OCI-M2 (cell line): Measurements from ENCODE around the gene SP2.

Experiments
- DNase-seq: peaks from one replicate; lab custom pipeline; 2025; ENCODE audit not compliant: unreplicated experiment; lab: John Stamatoyannopoulos, UW

The SP2 gene

DNA sequence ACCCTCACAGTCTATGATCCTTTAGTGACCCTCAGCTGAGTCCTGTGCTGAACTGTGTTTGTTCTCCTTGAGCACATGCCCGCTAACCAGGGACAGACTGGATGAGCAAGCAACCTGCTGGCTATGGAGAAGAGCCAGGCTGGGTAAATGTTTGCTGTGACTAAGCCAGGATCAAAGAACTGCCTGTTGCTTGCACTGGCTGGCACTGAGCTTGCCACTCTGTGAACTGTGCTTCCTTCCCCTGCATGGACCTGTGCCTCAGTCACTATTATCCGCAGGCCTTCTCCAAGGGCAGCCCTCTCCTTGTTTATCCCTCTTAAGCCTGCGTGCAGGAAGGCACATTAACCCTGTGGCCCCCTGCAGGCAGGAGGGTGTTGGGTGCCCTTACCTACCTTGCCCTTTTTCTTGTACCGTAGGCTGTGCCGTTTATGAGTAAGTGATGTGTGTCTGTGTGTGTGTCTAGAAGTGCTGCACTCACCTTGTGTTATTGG is 52.7 kb downstream of the SP2 start:
- DNase-seq: no peak

DNA sequence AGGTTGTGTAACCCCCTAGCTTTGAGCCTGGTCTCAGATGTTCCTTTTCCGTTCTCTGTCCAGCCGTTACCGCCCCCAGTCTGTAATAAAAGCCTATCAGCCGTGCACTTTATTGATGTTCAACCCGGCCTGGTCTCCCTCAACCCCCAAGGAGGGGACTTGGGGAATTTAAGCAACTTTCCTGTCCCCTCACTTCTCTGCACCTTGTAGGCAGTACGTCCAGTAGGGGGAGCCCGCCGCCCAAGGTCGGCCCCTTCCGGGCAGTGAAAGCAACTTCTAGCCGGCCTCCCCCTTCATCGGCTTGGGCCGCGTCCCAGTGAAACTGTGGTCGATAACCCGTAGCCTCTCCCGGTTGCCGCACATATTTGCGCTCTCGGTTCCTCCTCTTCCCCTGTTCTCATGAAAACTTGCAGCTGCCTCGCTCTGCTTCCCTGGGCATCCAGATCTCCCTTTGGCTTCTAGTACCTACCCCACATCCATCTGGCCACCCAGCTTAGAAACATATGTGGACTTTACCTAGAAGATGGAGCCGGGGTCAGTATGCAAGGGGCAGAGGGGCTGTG is 53.2 kb downstream of the SP2 start:
- DNase-seq: peak; percentile 20

- DNase-seq: no peak
Observed at GRCh38 chr17:47949946-47950345, 53.9 kb downstream of the SP2 start.

DNA sequence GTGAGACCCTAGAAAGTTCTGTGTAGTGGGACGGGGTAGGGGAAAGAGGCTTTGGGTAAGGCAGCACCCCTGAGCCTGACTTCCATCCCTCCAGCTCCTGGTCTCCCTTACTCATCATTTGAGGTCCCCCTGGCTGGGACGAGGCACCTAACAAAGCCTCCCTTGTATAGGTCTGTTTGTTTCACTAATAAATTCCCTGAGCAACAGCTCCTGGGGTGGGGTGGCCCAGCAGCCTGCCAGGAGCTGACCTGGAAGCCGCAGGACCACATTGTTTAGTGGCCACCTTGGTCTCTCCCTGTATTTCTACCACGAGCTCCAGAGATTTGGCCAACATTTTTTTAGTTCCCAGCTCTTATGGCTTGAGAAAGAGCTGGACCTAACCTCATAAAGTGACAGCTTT is 54.4 kb downstream of the SP2 start:
- no peak for DNase-seq

GRCh38 chr17:47952171-47953021 is 56.4 kb downstream of the SP2 start:
- no peak for DNase-seq

DNA sequence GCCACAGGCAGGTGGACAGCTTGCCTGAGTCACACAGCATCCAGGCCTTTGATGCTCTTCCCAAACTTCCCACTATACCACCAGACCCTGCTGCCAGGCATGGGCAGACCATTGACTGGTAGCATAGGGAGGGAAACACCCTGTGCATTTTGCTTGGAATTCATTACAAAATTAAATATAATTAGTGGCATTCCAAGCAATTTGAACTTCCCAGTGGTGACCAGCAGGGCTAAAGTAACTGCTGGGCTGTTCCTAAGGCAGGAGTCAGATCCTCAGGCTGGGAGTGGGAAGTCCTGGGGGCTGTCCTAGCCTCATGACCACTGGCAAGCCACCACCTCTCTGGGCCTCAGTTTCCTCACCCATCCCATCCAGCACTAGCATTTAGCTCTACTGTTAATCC is 57.9 kb downstream of the SP2 start:
- DNase-seq: no peak

- DNase-seq: no peak
Observed at GRCh38 chr17:47955497-47956461, 59.7 kb downstream of the SP2 start.

DNA sequence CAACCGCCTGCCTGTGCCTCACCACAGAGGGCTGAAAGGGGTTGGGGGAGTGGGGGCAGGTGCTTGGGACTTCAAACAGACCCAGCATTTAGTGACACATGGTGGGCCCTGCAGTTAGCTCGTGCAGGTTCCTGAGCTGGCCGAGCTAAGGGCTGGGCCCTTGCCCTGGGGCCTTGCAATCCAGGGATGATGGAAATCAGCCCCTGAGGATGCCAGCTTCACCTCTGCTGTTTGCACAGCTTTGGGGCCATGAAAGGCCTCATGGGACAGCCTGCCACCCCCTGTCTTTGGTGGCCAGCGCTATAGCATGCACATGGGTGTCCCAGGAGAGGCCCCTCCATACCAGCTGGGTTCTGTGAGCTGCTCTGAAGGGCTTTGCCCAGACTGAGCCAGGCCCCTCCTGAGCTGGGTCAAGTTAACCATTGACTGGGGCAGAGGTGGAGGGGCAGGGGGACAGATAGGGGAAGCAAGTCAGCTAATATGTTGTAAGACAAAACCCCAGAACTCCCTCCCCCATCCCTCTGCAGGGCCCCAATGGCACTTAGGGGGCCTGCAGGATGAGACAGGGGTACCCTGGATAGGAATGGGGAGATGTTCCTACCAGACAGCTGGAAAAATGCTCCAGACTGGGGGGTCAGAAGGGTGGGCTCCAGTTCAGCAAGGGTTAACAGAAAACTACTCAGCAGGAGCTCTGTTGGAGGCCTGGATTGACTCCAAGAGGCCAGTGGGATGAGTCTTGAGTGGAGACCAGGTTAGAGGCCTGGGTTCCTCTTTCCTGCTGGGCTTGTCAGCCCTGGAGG is 61.0 kb downstream of the SP2 start:
- no peak for DNase-seq

DNA sequence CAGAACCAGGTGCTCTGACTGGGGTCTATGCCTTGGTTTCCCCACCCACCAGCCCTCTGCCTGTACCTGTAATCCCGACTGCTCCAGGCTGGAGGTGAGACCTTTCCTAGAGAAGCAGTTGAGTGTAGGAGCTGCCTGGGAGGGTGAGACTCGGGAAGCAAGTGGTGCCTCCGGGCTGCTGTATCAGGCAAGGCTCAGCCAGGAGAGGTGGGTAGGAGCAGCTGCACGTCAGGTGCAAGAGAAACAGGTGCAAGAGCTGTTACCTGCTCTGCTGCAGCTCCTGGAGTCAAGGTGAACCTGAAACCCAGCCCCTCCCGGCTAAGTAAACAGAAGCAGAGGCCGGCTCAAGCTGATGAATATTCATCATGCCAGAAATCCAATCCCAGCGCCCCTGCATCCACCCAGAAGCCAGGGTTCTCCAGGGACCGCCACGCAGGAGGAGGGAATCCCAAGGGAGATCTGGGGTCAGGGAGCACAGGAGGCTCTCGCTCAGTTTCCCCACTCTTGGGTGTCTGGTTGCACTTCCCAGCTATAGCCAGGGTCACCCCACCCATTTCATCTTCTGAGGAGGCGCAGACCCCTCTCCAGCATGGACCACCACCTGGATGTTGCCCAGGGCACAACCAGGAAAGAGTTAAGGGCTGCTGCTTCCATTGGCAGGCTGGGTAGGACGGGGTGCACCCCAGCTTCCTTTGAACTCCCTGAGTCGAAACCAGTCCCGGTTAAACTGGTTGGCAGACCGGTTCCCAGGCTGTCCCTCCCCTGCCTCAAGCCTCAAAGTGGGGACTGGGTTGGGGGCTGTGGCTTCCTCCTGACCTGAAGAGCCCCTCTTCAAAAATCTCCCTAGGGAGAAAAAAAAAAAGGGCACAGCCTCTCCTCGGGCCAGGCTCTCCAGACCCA is 61.8 kb downstream of the SP2 start, which contains the start of gene PRR15L:
Gene PRR15L (minus strand): TSS at position 293 of the 900 bp plus-strand sequence. CDS start 4,649 bp downstream, outside the sequence.
- no peak for DNase-seq

DNA sequence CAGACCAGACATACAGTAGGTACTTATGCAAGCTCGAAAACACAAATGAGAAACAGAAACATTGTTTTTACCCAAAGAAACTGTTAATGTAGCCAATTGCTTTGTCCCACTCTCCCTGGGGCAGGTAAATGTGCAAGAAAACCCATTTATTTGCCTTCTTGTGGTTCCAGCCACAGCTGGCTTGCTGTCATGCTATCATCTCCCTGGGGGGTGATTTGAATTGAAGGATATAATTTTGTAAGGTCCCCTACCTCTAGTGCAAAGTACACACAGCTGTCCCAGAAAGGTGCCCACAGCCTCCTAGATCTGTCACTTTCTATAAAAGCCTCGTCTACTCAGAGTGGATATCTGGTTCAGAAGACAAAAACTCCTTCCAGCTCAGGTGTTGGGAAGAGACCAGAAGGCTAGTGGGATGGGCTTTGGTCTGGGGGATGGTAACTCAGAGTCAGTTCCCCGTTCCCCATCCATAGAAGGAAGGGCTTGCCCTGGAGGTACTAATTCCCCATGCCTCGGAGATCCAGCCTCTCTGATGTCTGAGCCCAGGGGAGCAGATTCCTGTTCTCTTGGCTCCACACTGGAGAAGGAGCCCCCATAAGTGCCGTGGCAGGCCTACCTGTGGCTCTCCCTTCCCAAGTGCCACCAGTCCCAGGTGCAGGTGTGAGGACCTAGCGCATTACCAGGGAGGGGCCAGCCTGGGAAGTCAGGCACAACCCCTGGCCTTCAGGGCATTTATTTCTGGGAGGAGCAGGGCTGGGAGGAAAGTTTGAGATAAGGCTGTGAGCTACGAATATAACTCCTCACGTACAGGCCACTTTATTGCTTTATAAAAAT is 64.0 kb downstream of the SP2 start:
- no peak for DNase-seq

DNA sequence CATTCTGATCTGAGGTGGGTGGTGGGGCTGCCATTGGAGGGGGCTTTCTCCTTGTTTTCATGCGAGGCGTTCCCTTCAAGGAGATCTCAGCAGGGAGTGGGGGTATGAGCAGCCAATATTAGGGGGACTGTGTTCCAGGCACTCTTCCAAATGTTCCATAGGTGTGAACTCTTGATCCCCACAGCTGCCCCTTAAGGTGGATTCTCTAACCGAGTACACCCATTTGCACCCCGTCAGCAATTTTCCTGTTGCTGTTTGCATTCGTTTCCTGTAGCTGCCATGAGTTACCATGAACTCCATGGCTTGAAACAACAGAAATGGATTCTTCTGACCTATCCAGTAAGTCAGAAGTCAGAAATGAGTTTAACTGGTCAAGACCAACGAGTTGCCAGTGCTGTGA is 65.4 kb downstream of the SP2 start:
- DNase-seq: no peak

- DNase-seq: no peak
Observed at GRCh38 chr17:47962901-47963300, 66.9 kb downstream of the SP2 start.

DNA sequence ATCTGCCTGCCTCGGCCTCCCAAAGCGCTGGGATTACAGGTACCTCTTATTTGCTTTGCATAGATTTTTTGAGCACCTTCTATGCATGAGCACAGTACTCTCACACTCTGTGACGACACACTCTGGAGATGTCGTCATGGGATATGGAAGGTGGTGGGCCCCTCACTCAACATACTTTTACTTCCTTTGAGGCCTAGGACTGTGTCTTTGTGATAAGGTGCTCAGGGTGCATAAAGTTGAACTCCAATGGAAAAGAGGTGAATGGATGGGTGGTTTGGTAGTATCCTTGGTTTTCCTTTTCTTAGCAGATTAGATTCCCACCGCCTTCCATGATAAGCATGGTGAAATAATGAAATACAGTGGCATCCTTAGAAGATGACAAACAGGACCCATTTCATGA is 68.8 kb downstream of the SP2 start:
- no peak for DNase-seq

GRCh38 chr17:47966079-47966519 is 70.1 kb downstream of the SP2 start:
- no peak for DNase-seq

DNA sequence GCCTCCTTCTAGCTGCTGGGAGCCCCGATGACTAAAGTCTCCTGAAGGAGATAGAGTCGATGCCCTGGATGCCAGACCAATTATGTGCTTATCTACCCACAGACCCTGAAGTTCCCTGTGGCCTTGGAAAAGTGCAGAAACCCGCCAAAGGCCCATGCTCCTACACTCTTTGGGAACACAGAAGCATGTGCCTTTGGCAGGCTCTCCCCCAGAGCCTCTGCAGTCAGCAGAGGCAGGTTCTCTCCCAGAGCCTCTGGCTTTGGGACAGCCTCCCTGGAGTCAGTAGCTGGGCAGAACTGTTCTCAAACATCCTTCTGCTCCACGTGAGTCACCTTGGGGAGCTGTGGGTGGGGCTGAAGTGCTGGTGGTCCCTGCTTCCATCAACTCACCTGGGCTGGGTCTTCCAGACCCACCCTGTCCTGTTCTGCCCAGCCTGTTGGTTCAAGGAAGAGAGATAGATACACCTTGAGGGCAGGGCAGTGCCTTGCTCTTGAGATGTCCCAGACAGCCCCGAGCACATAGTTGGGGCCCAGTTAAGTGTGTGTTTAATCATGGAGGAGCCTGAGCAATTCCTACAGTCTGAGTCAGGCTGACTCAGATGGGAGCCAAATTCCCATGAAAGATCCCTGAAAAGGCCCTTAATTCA is 71.7 kb downstream of the SP2 start:
- no peak for DNase-seq

GRCh38 chr17:47968836-47969235 is 72.8 kb downstream of the SP2 start:
- no peak for DNase-seq

DNA sequence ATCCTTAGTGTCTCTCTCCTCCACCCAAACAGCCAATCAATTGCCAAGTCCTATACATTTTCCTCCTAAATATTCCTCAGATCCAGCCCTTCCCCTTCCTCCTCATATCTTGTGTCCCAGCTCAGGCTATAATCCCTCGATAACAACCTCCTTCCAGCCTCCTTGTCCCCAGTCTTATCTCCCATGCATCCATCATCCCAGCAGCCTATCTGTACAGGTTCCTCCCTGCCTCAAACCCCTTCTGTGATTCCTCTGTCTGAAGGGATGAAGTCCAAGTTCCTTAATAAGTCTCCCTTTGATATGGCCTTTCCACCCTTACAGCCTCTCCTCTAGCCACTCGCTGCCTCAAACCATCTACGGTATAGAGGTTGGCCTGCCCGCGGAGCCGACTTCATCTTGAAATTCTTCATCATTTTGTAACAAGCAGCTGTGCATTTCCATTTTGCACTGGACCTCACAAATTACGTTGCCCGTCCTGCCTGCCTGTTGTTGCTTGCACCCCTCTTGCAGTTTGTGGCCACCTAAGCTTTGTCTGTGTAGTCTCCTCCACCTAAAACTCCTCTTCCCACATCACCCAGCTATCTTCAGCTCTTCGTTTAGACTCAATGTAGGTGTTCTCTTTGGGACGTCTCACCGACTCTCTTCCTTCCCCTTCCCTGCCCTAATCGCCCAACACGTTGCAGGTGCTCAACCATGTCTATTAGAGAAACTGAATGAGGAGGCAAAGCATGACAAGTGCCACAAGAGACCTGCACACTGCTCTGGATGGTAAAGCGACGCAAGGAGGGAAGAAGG is 74.1 kb downstream of the SP2 start:
- no peak for DNase-seq
